Astrocyte (in vitro differentiated cells and primary cell): ENCODE data around the gene FRMD4B.

Experiments
- CTCF ChIP-seq: IDR thresholded peaks from 2 replicates; pipeline ENCODE4 v1.5.1; 2011; ENCODE audit warnings: low read depth, mild to moderate bottlenecking, inconsistent platforms, low read length, moderate library complexity; ENCODE audit not compliant: insufficient read depth
- EZH2 ChIP-seq: IDR thresholded peaks from 2 replicates; pipeline ENCODE4 v1.6.1; 2012; ENCODE audit warnings: mild to moderate bottlenecking, low read length, inconsistent platforms; ENCODE audit not compliant: insufficient read depth

- TF ChIP-seq CTCF (no peak), EZH2 (no peak)
Observed at GRCh38 chr3:69392850-69393249, 7.0 kb upstream of the FRMD4B start.
